ENCODE measurements around the gene DPEP2NB.
"Not testable (repeated sequence)": the region's sequence is repeated elsewhere in the genome, so short reads cannot be mapped to it uniquely, and the experiment has no call there.

The DPEP2NB gene

DNA sequence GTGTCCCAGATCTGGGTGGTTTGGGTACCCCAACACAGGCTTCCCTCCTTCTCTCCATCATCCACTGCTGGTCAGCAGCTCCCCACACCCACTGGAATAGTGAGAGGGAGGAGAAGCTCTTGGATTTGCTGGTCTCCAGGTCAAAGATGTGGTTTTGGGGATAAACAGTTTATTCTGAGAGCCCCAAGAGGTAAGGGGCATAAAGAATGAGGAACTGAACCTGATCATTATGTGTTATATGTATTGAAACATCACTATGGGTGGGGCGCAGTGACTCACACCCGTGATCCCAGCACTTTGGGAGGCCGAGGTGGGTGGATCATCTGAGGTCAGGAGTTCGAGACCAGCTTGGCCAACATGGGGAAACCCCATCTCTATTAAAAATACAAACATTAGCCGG lies 20.3 kb downstream of the DPEP2NB start:
- Histone ChIP-seq H3K36me3 (ENCODE audit: control insufficient read depth in 2 of 2, insufficient read depth in 1 of 2, low read length in 2 of 2) (no peaks in the 10 kb centered on the region), H3K9me3 (ENCODE audit: control insufficient read depth, insufficient read depth, low read depth, low read length) (no peaks in the 10 kb centered on the region), H3K4me1 (ENCODE audit: control insufficient read depth, insufficient read depth, low read length) (no peaks in the 10 kb centered on the region), H3K27ac (ENCODE audit: extremely low read depth, low read depth, low read length) (no peak overlapping the region), H3K4me3 (ENCODE audit: low read depth, low read length) (no peak overlapping the region)
- CTCF ChIA-PET, result interaction anchor here (0.6 to 1.3 kb wide), 3 partner anchors 46 to 178 kb away, joined by 4 to 6 read pairs (median 4); no protein-coding TSS in a partner anchor
- POLR2A ChIA-PET, result no interaction called here
- TF ChIP-seq HOXC10 (CRISPR knock-in tag; IDR thresholded peaks at IDR 0.05), result no peak
- no peak for TF ChIP-seq KLF9 (tag by site-specific recombination; IDR thresholded peaks at IDR 0.05; ENCODE audit: low read depth)

DNA sequence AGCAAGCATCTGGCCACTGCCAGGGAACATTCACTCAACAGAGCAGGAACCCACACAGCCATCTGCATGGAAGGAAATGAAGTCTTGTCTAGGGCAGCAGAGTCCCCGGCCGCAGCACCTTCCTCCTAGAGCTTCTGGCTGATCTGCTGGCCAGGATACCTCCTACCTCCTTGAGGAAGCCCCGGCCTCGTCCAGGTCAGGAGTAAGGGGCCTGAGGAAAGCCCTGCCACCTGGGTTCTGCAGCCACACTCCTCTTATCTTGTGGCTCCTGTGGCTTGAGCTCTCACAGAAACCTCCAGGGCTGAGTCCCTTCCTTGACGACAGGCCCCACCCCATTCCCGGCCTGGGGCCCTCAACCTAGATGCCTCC lies 21.7 kb downstream of the DPEP2NB start:
- CTCF ChIA-PET, result interaction anchor here (0.6 to 1.2 kb wide), 15 partner anchors 9 to 227 kb away, joined by 3 to 6 read pairs (median 4); partner anchors contain the start of genes DDX28, DPEP2NB and DUS2
- POLR2A ChIA-PET, result interaction anchor here (0.6 kb wide), 1 partner anchor 29 kb away, joined by 3 read pairs; the partner anchor contains the start of genes DDX28 and DUS2

DNA sequence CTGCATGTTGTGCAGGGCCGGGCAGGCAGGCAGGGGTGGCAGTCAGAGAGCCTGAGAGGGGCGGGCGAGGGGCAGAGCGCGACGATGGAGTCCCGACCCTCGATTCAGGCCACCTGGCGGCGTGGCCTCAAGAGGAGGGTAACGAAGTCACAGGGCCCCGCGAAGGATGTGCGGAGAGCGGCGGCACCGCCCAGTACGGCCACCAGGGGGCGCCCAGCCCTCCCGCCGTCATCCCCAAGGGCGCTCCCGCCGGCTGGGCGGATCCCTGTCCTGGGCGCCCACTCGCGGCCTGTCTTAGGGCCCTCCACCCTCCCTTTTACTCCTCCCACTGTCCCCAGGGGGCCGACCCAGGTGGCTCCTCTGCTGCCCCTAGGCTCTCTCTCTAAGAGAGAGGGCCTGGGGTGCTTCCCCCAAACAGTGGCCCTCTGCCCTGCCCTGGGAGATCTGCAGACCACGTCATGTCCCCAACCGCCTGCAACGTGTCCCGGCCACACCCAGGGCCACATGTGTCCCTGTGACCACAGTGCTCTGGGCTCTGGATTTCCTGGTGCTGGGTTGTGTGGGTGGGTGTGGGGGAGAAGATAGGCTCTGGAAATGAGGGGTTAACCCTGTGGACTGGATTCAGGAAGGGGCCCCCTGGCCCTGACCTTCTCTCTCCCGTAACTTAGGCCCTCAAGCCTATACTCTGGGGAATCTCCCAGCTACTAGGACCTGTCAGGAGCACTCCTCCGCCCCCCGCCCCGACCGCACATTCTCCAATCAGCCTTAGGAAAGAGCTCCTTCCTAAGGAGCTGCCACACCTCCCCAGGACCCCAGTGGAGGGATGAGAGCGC lies 22.3 kb downstream of the DPEP2NB start:
- Histone ChIP-seq H3K4me3 (ENCODE audit: low read depth, low read length) (no peak overlapping the region), H3K27ac (ENCODE audit: extremely low read depth, low read depth, low read length) (no peak overlapping the region), H3K9me3 (ENCODE audit: control insufficient read depth, insufficient read depth, low read depth, low read length) (no peaks in the 10 kb centered on the region), H3K36me3 (ENCODE audit: control insufficient read depth in 2 of 2, insufficient read depth in 1 of 2, low read length in 2 of 2) (no peaks in the 10 kb centered on the region), H3K4me1 (ENCODE audit: control insufficient read depth, insufficient read depth, low read length) (no peaks in the 10 kb centered on the region)
- ChIA-PET CTCF (interaction anchor here (0.6 to 1.2 kb wide), 16 partner anchors 10 to 227 kb away, joined by 3 to 12 read pairs (median 4); partner anchors contain the start of genes DDX28, DPEP2NB and DUS2), POLR2A (interaction anchor here (0.6 kb wide), 1 partner anchor 30 kb away, joined by 3 read pairs; the partner anchor contains the start of genes DDX28 and DUS2)
- TF ChIP-seq SP7 (tag by site-specific recombination; IDR thresholded peaks at IDR 0.05) (peak; percentile 63), ZNF248 (tag by site-specific recombination; IDR thresholded peaks at IDR 0.05) (no peak), ZNF354C (tag by site-specific recombination; IDR thresholded peaks at IDR 0.05; ENCODE audit: borderline replicate concordance, low read depth) (no peak), KLF16 (tag by site-specific recombination; IDR thresholded peaks at IDR 0.05) (peak; percentile 71), ZBTB17 (tag by site-specific recombination; IDR thresholded peaks at IDR 0.05) (0 out of 2 replicates have a peak, but pooled peaks have one; percentile 32), KLF7 (tag by site-specific recombination; IDR thresholded peaks at IDR 0.05; ENCODE audit: borderline replicate concordance) (peak; percentile 72; the same call in 1 of the 2 replicates), ZNF660 (tag by site-specific recombination; IDR thresholded peaks at IDR 0.05) (peak; percentile 64; the same call in 1 of the 2 replicates), ZNF449 (tag by site-specific recombination; IDR thresholded peaks at IDR 0.05) (peak; percentile 63; the same call in 1 of the 2 replicates), ZNF610 (tag by site-specific recombination; IDR thresholded peaks at IDR 0.05; ENCODE audit: borderline replicate concordance) (peak; percentile 76), ZNF585B (tag by site-specific recombination; IDR thresholded peaks at IDR 0.05) (no peak), ZFP37 (tag by site-specific recombination; IDR thresholded peaks at IDR 0.05) (no peak), FEZF1 (tag by site-specific recombination; IDR thresholded peaks at IDR 0.05) (no peak), IKZF3 (tag by site-specific recombination; IDR thresholded peaks at IDR 0.05) (no peak), ZNF544 (tag by site-specific recombination; IDR thresholded peaks at IDR 0.05) (no peak), ZBTB49 (tag by site-specific recombination; IDR thresholded peaks at IDR 0.05; ENCODE audit: low read depth) (no peak), ZNF843 (tag by site-specific recombination; IDR thresholded peaks at IDR 0.05) (0 out of 2 replicates have a peak, but pooled peaks have one; percentile 52), GLI4 (tag by site-specific recombination; IDR thresholded peaks at IDR 0.05) (no peak), GFI1B (tag by site-specific recombination; IDR thresholded peaks at IDR 0.05) (no peak), ZEB2 (tag by site-specific recombination; IDR thresholded peaks at IDR 0.05) (0 out of 2 replicates have a peak, but pooled peaks have one; percentile 41), TCF7L2 (IDR thresholded peaks at IDR 0.05; ENCODE audit: borderline replicate concordance, low read depth, low read length) (no peak), ZNF596 (tag by site-specific recombination; IDR thresholded peaks at IDR 0.05) (peak; percentile 48; the same call in 1 of the 2 replicates)
- TF ChIP-seq, protein P1, sequence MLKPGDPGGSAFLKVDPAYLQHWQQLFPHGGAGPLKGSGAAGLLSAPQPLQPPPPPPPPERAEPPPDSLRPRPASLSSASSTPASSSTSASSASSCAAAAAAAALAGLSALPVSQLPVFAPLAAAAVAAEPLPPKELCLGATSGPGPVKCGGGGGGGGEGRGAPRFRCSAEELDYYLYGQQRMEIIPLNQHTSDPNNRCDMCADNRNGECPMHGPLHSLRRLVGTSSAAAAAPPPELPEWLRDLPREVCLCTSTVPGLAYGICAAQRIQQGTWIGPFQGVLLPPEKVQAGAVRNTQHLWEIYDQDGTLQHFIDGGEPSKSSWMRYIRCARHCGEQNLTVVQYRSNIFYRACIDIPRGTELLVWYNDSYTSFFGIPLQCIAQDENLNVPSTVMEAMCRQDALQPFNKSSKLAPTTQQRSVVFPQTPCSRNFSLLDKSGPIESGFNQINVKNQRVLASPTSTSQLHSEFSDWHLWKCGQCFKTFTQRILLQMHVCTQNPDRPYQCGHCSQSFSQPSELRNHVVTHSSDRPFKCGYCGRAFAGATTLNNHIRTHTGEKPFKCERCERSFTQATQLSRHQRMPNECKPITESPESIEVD (tag by site-specific recombination; IDR thresholded peaks at IDR 0.05), result no peak

More for the DNA sequence above, 21.7 kb downstream of the DPEP2NB start:
- H3K4me3 ChIP-seq (ENCODE audit: low read depth, low read length); H3K36me3 ChIP-seq (ENCODE audit: control insufficient read depth in 2 of 2, insufficient read depth in 1 of 2, low read length in 2 of 2); H3K9me3 ChIP-seq (ENCODE audit: control insufficient read depth, insufficient read depth, low read depth, low read length); H3K4me1 ChIP-seq (ENCODE audit: control insufficient read depth, insufficient read depth, low read length); H3K27ac ChIP-seq (ENCODE audit: extremely low read depth, low read depth, low read length): not testable (repeated sequence)

All from HEK293 (cell line).